ENCODE data around the gene EXTL2.

The EXTL2 gene

GRCh38 chr1:100882698-100883097 is 11.9 kb downstream of the EXTL2 start:
- DNase-seq (ENCODE audit: extremely low spot score): no peak
- TF ChIP-seq, protein P1, sequence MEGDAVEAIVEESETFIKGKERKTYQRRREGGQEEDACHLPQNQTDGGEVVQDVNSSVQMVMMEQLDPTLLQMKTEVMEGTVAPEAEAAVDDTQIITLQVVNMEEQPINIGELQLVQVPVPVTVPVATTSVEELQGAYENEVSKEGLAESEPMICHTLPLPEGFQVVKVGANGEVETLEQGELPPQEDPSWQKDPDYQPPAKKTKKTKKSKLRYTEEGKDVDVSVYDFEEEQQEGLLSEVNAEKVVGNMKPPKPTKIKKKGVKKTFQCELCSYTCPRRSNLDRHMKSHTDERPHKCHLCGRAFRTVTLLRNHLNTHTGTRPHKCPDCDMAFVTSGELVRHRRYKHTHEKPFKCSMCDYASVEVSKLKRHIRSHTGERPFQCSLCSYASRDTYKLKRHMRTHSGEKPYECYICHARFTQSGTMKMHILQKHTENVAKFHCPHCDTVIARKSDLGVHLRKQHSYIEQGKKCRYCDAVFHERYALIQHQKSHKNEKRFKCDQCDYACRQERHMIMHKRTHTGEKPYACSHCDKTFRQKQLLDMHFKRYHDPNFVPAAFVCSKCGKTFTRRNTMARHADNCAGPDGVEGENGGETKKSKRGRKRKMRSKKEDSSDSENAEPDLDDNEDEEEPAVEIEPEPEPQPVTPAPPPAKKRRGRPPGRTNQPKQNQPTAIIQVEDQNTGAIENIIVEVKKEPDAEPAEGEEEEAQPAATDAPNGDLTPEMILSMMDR (IDR thresholded peaks at IDR 0.05; ENCODE audit: control extremely low read depth, extremely low read depth, low read depth, missing control alignments): no peak
- ChIA-PET CTCF (interaction anchor here (1.0 to 4.9 kb wide), 4 partner anchors 12 to 428 kb away, joined by 3 to 48 read pairs (median 3); no protein-coding TSS in a partner anchor), POLR2A (no interaction called here)

- DNase-seq (ENCODE audit: extremely low spot score): no peak
- TF ChIP-seq, protein P1 (IDR thresholded peaks at IDR 0.05; ENCODE audit: control extremely low read depth, extremely low read depth, low read depth, missing control alignments): no peak
- ChIA-PET POLR2A (no interaction called here), CTCF (interaction anchor here (1.4 to 4.9 kb wide), 2 partner anchors 13 to 423 kb away, joined by 3 to 48 read pairs; no protein-coding TSS in a partner anchor)
These were observed 13.0 kb downstream of the EXTL2 start for GRCh38 chr1:100881687-100882086.

DNA sequence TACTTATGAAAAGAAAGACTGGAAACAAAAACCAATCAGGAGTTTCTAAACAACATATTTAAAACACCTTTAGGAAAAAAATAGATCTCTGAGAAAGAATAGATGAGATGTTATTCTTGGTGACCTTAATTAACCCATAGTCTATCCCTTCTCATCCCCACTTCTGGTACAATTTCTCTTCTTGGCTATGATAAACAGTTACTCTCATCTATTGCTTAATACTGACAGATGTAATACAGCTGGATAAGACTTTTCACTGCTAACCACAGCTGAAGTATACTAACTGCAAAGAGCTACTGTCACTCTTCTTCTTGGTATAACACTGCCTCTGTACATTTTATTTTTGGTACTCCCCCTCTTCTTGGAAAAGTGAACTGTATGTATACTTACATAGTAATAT is 15.2 kb downstream of the EXTL2 start:
- no peak for DNase-seq (ENCODE audit: extremely low spot score)
- TF ChIP-seq, protein P1 (IDR thresholded peaks at IDR 0.05; ENCODE audit: control extremely low read depth, extremely low read depth, low read depth, missing control alignments): no peak
- ChIA-PET POLR2A (no interaction called here), CTCF (interaction anchor here (1.3 to 4.9 kb wide), 3 partner anchors 11 to 493 kb away, joined by 3 to 48 read pairs (median 4); no protein-coding TSS in a partner anchor)

- ChIA-PET CTCF (interaction anchor here (0.7 to 4.4 kb wide), 6 partner anchors 8 to 1068 kb away, joined by 3 to 21 read pairs (median 4); no protein-coding TSS in a partner anchor), POLR2A (no interaction called here)
- TF ChIP-seq, protein P1 (IDR thresholded peaks at IDR 0.05; ENCODE audit: control extremely low read depth, extremely low read depth, low read depth, missing control alignments): no peak
- DNase-seq (ENCODE audit: extremely low spot score): no peak
These were observed 18.4 kb downstream of the EXTL2 start for GRCh38 chr1:100876291-100876690.

- TF ChIP-seq, protein P1 (IDR thresholded peaks at IDR 0.05; ENCODE audit: control extremely low read depth, extremely low read depth, low read depth, missing control alignments): no peak
- ChIA-PET CTCF (interaction anchor here (1.1 to 4.4 kb wide), 3 partner anchors 10 to 411 kb away, joined by 3 to 21 read pairs (median 5); no protein-coding TSS in a partner anchor), POLR2A (no interaction called here)
- DNase-seq (ENCODE audit: extremely low spot score): no peak
These were observed 19.4 kb downstream of the EXTL2 start for GRCh38 chr1:100875228-100875627.

GRCh38 chr1:100874433-100874832 is 20.2 kb downstream of the EXTL2 start:
- ChIA-PET POLR2A (no interaction called here), CTCF (interaction anchor here (1.1 to 4.4 kb wide), 2 partner anchors 12 to 410 kb away, joined by 3 to 21 read pairs; no protein-coding TSS in a partner anchor)
- DNase-seq (ENCODE audit: extremely low spot score): no peak
- TF ChIP-seq, protein P1 (IDR thresholded peaks at IDR 0.05; ENCODE audit: control extremely low read depth, extremely low read depth, low read depth, missing control alignments): no peak

Measured in GM10248 (cell line).